Left lung (tissue), 10 donors: Measurements from ENCODE around the gene RIOX2. TPM values are rescaled to one million over a fixed set of nuclear protein-coding genes. Genes with fewer than 3 reads are reported as not detected.

Experiments used
- ATAC-seq: fragments of 200-7000 bp; cut with Tn5 transposase; one replicate; pipeline ENCODE4 v1.9.1; 2020; ENCODE audit warnings: moderate library complexity
- DNase-seq, 4 donors: peaks; one replicate each; pipeline ENCODE4 v3.0.0-alpha.2; 2013 to 2020
- H3K27ac ChIP-seq, 2 donors: fragments of 200-600 bp; sonication (generic) in 1 of 2; one replicate each; pipeline versions ENCODE4 v1.5.0 to v1.8.0; 2020 to 2021
- H3K27me3 ChIP-seq, 2 donors: fragments of 200-600 bp; sonication (generic) in 1 of 2; one replicate each; pipeline versions ENCODE4 v1.5.0 to v1.8.0; 2020 to 2021
- H3K36me3 ChIP-seq, 2 donors: fragments of 200-600 bp; sonication (generic) in 1 of 2; one replicate each; pipeline versions ENCODE4 v1.5.0 to v1.8.0; 2020 to 2021
- H3K4me1 ChIP-seq, 2 donors: fragments of 200-600 bp; one replicate each; pipeline ENCODE4 v1.8.0; 2021
- H3K4me3 ChIP-seq, 2 donors: fragments of 200-600 bp; sonication (generic) in 1 of 2; one replicate each; pipeline versions ENCODE4 v1.5.0 to v1.8.0; 2020 to 2021; ENCODE audit warnings: mild to moderate bottlenecking in 1 of 2
- H3K9me3 ChIP-seq, 2 donors: fragments of 200-600 bp; sonication (generic) in 1 of 2; one replicate each; pipeline versions ENCODE4 v1.5.0 to v1.8.0; 2020 to 2021
- intact Hi-C, 2 donors: fragments of 100-400 bp; cut with DNase I; formaldehyde crosslinking; loops; one replicate each; pipeline versions ENCODE4 v1.11.2 to v1.14.2; 2022
- polyA plus RNA-seq, 6 donors: library from polyadenylated mRNA; unstranded; fragments of 120-200 nt; gene quantifications; one replicate each; pipeline ENCODE4 v1.2.1, GENCODE V29; 2013; ENCODE audit not compliant: insufficient read length in 6 of 6
- total RNA-seq, 2 donors: library from RNA; stranded (reverse); fragmentation: NEBNext Ultra II Directional; extraction: Animal tissue kit (Norgen Biotek cat#: 25700); gene quantifications; one replicate each; pipeline ENCODE4 v1.2.1, GENCODE V29; 2021
- TF ChIP-seq, protein P1 (sequence below), 2 donors: fragments of 200-600 bp; sonication (generic) in 1 of 2; IDR thresholded peaks; one replicate each; pipeline versions ENCODE4 v1.5.0 to v1.8.0; 2021; ENCODE audit warnings: antibody characterized with exemption in 2 of 2
- donor health status: DM: no; HTN: yes; CAD: no.
- donor health status: DM: no; HTN: no; CAD: no.

RIOX2 gene
- total and polyA plus RNA-seq, 8 donors = 16.6 to 44.3 (median 35.7) TPM

DNA sequence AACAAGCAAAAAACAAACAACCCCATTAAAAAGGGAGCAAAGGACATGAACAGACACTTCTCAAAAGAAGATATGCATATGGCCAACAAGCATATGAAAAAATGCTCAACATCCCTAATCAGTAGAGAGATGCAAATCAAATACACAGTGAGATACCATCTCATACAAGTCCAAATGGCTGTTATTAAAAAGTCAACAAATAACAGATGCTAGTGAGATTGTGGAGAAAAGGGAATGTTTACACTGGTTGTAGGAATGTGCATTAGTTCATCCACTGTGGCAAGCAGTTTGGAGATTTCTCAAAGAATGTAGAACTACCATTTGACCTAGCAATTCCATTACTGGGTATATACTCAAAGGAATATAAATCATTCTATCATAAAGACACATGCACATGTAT lies 44.5 kb downstream of the RIOX2 start:
- TF ChIP-seq, protein P1, sequence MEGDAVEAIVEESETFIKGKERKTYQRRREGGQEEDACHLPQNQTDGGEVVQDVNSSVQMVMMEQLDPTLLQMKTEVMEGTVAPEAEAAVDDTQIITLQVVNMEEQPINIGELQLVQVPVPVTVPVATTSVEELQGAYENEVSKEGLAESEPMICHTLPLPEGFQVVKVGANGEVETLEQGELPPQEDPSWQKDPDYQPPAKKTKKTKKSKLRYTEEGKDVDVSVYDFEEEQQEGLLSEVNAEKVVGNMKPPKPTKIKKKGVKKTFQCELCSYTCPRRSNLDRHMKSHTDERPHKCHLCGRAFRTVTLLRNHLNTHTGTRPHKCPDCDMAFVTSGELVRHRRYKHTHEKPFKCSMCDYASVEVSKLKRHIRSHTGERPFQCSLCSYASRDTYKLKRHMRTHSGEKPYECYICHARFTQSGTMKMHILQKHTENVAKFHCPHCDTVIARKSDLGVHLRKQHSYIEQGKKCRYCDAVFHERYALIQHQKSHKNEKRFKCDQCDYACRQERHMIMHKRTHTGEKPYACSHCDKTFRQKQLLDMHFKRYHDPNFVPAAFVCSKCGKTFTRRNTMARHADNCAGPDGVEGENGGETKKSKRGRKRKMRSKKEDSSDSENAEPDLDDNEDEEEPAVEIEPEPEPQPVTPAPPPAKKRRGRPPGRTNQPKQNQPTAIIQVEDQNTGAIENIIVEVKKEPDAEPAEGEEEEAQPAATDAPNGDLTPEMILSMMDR (IDR thresholded peaks at IDR 0.05) = no peak
- ATAC-seq = no peak
- Histone ChIP-seq H3K4me1 (no peaks in the 10 kb centered on the region), H3K36me3 (peaks cover 0 to 15% of the 10 kb centered on the region in 2 donors), H3K9me3 (no peaks in the 10 kb centered on the region), H3K4me3 (no peak overlapping the region), H3K27ac (no peak overlapping the region), H3K27me3 (no peaks in the 10 kb centered on the region)
- DNase-seq = no peak
- intact Hi-C loops = no loop called here

DNA sequence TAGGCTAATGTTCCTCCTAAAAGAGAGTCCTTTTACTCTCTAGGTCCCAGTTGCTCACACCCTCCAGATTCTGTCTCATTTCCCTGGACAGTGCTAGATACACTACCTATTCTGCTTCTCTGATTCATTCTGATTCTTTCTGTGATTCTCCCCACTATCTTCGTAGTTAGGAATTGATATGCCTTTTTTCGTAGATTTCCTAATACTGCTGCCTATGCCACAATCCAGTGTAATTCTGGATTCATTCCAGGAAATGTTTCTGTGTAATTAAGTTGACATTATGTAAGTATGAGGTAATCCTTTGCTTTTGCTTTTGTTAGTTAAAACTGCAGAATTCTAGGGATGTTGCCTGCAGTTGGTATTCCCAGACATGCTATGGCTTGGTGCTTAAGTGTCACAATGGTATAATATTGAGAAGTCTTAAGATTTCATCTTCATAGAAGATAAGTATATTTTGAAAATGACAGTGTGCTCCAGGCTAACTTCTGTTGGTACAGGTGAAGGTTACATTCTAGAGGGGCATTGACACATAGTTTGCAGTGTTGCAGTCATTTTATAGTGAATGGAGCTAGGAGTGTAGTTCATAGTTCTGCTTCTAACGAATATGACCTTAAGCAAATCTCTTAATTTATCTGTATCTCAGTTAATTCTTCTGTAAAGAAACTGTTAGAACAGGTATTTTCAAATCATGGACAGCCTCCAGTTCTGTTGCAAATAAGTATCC lies 54.3 kb downstream of the RIOX2 start:
- DNase-seq (peak in 2 of 4 donors; percentile 52 to 69), ATAC-seq (peak; percentile 38)

GRCh38 chr3:97916576-97916975 lies 55.7 kb downstream of the RIOX2 start:
- Histone ChIP-seq H3K27ac (no peak overlapping the region), H3K27me3 (no peaks in the 10 kb centered on the region), H3K36me3 (peaks cover 0 to 11% of the 10 kb centered on the region in 2 donors), H3K9me3 (no peaks in the 10 kb centered on the region), H3K4me1 (peaks cover 0 to 3% of the 10 kb centered on the region in 2 donors), H3K4me3 (no peak overlapping the region)
- intact Hi-C loops = no loop called here
- ATAC-seq = no peak
- no peak for DNase-seq
- TF ChIP-seq, protein P1 (IDR thresholded peaks at IDR 0.05) = no peak

More for the DNA sequence above, 54.3 kb downstream of the RIOX2 start:
- Histone ChIP-seq H3K36me3 (peaks cover 0 to 11% of the 10 kb centered on the region in 2 donors), H3K27me3 (no peaks in the 10 kb centered on the region), H3K4me1 (peaks cover 0 to 3% of the 10 kb centered on the region in 2 donors), H3K4me3 (no peak overlapping the region), H3K9me3 (no peaks in the 10 kb centered on the region), H3K27ac (no peak overlapping the region)
- TF ChIP-seq, protein P1 (IDR thresholded peaks at IDR 0.05) = no peak
- intact Hi-C loops = no loop called here

DNA sequence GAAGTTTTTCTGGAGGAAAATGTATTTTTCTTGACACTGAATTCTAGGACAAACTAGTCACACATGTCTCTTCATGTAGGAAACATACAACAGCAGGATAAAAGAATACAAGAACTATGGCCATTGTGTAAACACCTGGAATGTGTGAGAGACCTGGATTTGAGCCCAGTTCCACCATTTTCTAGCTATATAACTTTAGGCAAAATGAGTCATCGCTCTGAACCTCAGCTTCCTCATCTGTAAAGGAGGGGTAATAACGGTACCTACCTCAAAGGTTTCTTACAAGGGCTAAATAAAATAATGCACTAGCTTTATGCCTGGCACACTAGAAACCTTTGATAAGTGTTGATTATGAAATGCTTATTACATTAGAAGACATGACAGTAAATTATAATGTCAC lies 57.8 kb downstream of the RIOX2 start:
- intact Hi-C loops = no loop called here
- ATAC-seq = no peak
- Histone ChIP-seq H3K27me3 (no peaks in the 10 kb centered on the region), H3K9me3 (no peaks in the 10 kb centered on the region), H3K4me3 (no peak overlapping the region), H3K36me3 (peaks cover 0 to 11% of the 10 kb centered on the region in 2 donors), H3K27ac (no peak overlapping the region), H3K4me1 (peaks cover 0 to 12% of the 10 kb centered on the region in 2 donors)
- no peak for DNase-seq
- TF ChIP-seq, protein P1 (IDR thresholded peaks at IDR 0.05) = no peak

GRCh38 chr3:97911459-97911858 lies 60.8 kb downstream of the RIOX2 start:
- Histone ChIP-seq H3K4me1 (peaks cover 0 to 9% of the 10 kb centered on the region in 2 donors), H3K27me3 (no peaks in the 10 kb centered on the region), H3K36me3 (peaks cover 0 to 11% of the 10 kb centered on the region in 2 donors), H3K4me3 (no peak overlapping the region), H3K27ac (no peak overlapping the region), H3K9me3 (no peaks in the 10 kb centered on the region)
- no peak for DNase-seq
- intact Hi-C loops = no loop called here
- ATAC-seq = no peak
- TF ChIP-seq, protein P1 (IDR thresholded peaks at IDR 0.05) = no peak
